HepG2 (cell line): ENCODE measurements around the gene TBC1D24. TPM values are rescaled to one million over a fixed set of nuclear protein-coding genes. Genes with fewer than 3 reads are reported as not detected.

Source experiments
- CCAR2 ChIP-seq: fragments of 200-400 bp; formaldehyde crosslinking; optimal IDR thresholded peaks from 2 replicates; pipeline ENCODE3; 2018; ENCODE audit warnings: low read depth, mild to moderate bottlenecking, low read length, moderate library complexity
- CCDC6 ChIP-seq: sonication (generic); formaldehyde crosslinking; IDR thresholded peaks from 2 replicates; pipeline ENCODE4 v1.8.1; 2022; ENCODE audit warnings: mild to moderate bottlenecking, missing genetic modification reagents, moderate library complexity
- CEBPB ChIP-seq: IDR thresholded peaks from 2 replicates; pipeline ENCODE4 v1.6.1; 2011; ENCODE audit warnings: low read depth, low read length, improper control_type of control experiment, borderline replicate concordance
- CENPX ChIP-seq: sonication (generic); formaldehyde crosslinking; IDR thresholded peaks from 2 replicates; pipeline ENCODE4 v1.9.0; 2021; ENCODE audit warnings: mild to moderate bottlenecking, missing genetic modification reagents, moderate library complexity
- CTCF ChIP-seq: sonication (generic); formaldehyde crosslinking; IDR thresholded peaks from 2 replicates; pipeline ENCODE4 v1.5.0; 2020; ENCODE audit warnings: mild to moderate bottlenecking, missing genetic modification reagents, moderate library complexity
- DNMT1 ChIP-seq: sonication (generic); formaldehyde crosslinking; IDR thresholded peaks from 2 replicates; pipeline ENCODE4 v1.5.1; 2020; ENCODE audit warnings: mild to moderate bottlenecking, missing genetic modification reagents
- ELF4 ChIP-seq: sonication (generic); formaldehyde crosslinking; IDR thresholded peaks from 2 replicates; pipeline ENCODE4 v1.5.0; 2020; ENCODE audit warnings: missing genetic modification reagents, mild to moderate bottlenecking, moderate library complexity, borderline replicate concordance
- FOSL1 ChIP-seq: sonication (generic); formaldehyde crosslinking; IDR thresholded peaks from 2 replicates; pipeline ENCODE4 v1.9.0; 2021; ENCODE audit warnings: missing genetic modification reagents, borderline replicate concordance
- GATAD1 ChIP-seq: IDR thresholded peaks from 2 replicates; pipeline ENCODE4 v1.6.1; 2016; ENCODE audit warnings: missing genetic modification reagents, missing compliant biosample characterization
- GMEB2 ChIP-seq: IDR thresholded peaks from 2 replicates; pipeline ENCODE4 v1.6.1; 2016; ENCODE audit warnings: missing biosample characterization, missing genetic modification reagents, low read depth
- KDM5A ChIP-seq: fragments of 200-600 bp; sonication (generic); IDR thresholded peaks from 2 replicates; pipeline ENCODE4 v1.7.0; 2018; ENCODE audit warnings: antibody characterized with exemption, mild to moderate bottlenecking, low read length, borderline replicate concordance
- KLF16 ChIP-seq, 2 experiments: sonication (generic) in 1 of 2; formaldehyde crosslinking in 1 of 2; IDR thresholded peaks; 2 replicates each; pipeline versions ENCODE4 v1.6.1 to v1.8.0; 2016 to 2023; ENCODE audit warnings: missing genetic modification reagents in 2 of 2, missing compliant biosample characterization in 1 of 2
- NFE2L2 ChIP-seq: fragments of 150-350 bp; IDR thresholded peaks from 2 replicates; pipeline ENCODE4 v1.6.1; 2014; ENCODE audit warnings: low read length
- RAD21 ChIP-seq: fragments of 450-650 bp; formaldehyde crosslinking; IDR thresholded peaks from 2 replicates; pipeline ENCODE4 v1.5.0; 2020; ENCODE audit warnings: mild to moderate bottlenecking
- RARG ChIP-seq: sonication (generic); formaldehyde crosslinking; IDR thresholded peaks from 2 replicates; pipeline ENCODE4 v1.4.0; 2020; ENCODE audit warnings: low read depth, mild to moderate bottlenecking, missing genetic modification reagents
- RBFOX2 ChIP-seq: fragments of 200-400 bp; formaldehyde crosslinking; IDR thresholded peaks from 2 replicates; pipeline ENCODE4 v1.6.1; 2017; ENCODE audit warnings: low read depth, mild to moderate bottlenecking, low read length
- SAP130 ChIP-seq: IDR thresholded peaks from 2 replicates; pipeline ENCODE4 v1.6.1; 2016; ENCODE audit warnings: low read depth
- TAF1 ChIP-seq: sonication (generic); formaldehyde crosslinking; IDR thresholded peaks from 2 replicates; pipeline ENCODE4 v1.4.0; 2020; ENCODE audit warnings: missing genetic modification reagents
- TGIF2 ChIP-seq: IDR thresholded peaks from 2 replicates; pipeline ENCODE4 v1.6.1; 2016; ENCODE audit warnings: control low read depth, missing compliant biosample characterization
- TOE1 ChIP-seq: sonication (generic); formaldehyde crosslinking; IDR thresholded peaks from 2 replicates; pipeline ENCODE4 v1.4.0; 2020; ENCODE audit warnings: mild to moderate bottlenecking, missing genetic modification reagents
- ZFP37 ChIP-seq: sonication (generic); formaldehyde crosslinking; IDR thresholded peaks from 2 replicates; pipeline ENCODE4 v1.4.0; 2020; ENCODE audit warnings: missing genetic modification reagents, borderline replicate concordance
- ZNF180 ChIP-seq: sonication (generic); formaldehyde crosslinking; IDR thresholded peaks from 2 replicates; pipeline ENCODE4 v1.4.0; 2020; ENCODE audit warnings: low read depth, missing genetic modification reagents, borderline replicate concordance
- ZNF3 ChIP-seq: IDR thresholded peaks from 2 replicates; pipeline ENCODE4 v1.7.0; 2017; ENCODE audit warnings: inconsistent platforms
- ZNF333 ChIP-seq: sonication (generic); formaldehyde crosslinking; IDR thresholded peaks from 2 replicates; pipeline ENCODE4 v1.4.0; 2020; ENCODE audit warnings: mild to moderate bottlenecking, missing genetic modification reagents, borderline replicate concordance
- ZNF503 ChIP-seq: sonication (generic); formaldehyde crosslinking; IDR thresholded peaks from 2 replicates; pipeline ENCODE4 v1.4.0; 2020; ENCODE audit warnings: missing genetic modification reagents
- ZNF672 ChIP-seq: sonication (generic); formaldehyde crosslinking; IDR thresholded peaks from 2 replicates; pipeline ENCODE4 v1.8.1; 2022; ENCODE audit warnings: missing genetic modification reagents
- ZNF773 ChIP-seq: sonication (generic); formaldehyde crosslinking; IDR thresholded peaks from 2 replicates; pipeline ENCODE4 v1.4.0; 2020; ENCODE audit warnings: missing genetic modification reagents, borderline replicate concordance
- polyA plus RNA-seq, 8 experiments: library from polyadenylated mRNA; depleted of rRNA in 3 of 8; stranded (reverse) in 7 of 8; unstranded in 1 of 8; fragments of >200 nt; fragmentation: Illumina TruSeq in 4 of 8; extraction: Trizol in 4 of 8; gene quantifications; 2 replicates each; pipeline versions ENCODE4 v1.2.1 to v1.2.3, GENCODE V29; 2011 to 2016; ENCODE audit warnings: low read depth in 4 of 8, missing spikeins in 1 of 8, mixed read lengths in 1 of 8; ENCODE audit not compliant: insufficient read depth in 1 of 8
- total RNA-seq, 5 experiments: library from RNA; depleted of rRNA; stranded (reverse); fragments of >200 nt; fragmentation: Illumina TruSeq; extraction: Trizol; gene quantifications; 2 replicates each; pipeline ENCODE4 v1.2.3, GENCODE V29; 2016; ENCODE audit warnings: low read depth in 1 of 5

The TBC1D24 gene
- total and polyA plus RNA-seq, 2 of the 13 experiments (the other 11 are each of a cell fraction or from before 2014, with no cell fraction given): 7.7 to 13.7 TPM

GRCh38 chr16:2473999-2474876, 689 bp upstream of the TBC1D24 start (continued):
- TF ChIP-seq ZNF773 (CRISPR knock-in tag) (no peak), TGIF2 (CRISPR knock-in tag) (peak; percentile 22; the same call in 1 of the 2 replicates), DNMT1 (CRISPR knock-in tag) (no peak), KDM5A (no peak), KLF16 (CRISPR knock-in tag; IDR thresholded peaks at IDR 0.05) (no peak), TAF1 (CRISPR knock-in tag) (no peak), ZNF180 (no peak), CCAR2 (no peak), GATAD1 (CRISPR knock-in tag) (no peak), RBFOX2 (peak; percentile 70), CENPX (CRISPR knock-in tag) (no peak), TOE1 (CRISPR knock-in tag) (no peak), ZFP37 (CRISPR knock-in tag) (no peak), RAD21 (peak; percentile 75), ZNF503 (CRISPR knock-in tag) (no peak), RARG (CRISPR knock-in tag) (no peak), ELF4 (no peak), CEBPB (no peak), ZNF672 (CRISPR knock-in tag) (no peak), ZNF333 (CRISPR knock-in tag) (peak; percentile 84; the same call in 1 of the 2 replicates), CCDC6 (0 out of 2 replicates have a peak, but pooled peaks have one; percentile 33), FOSL1 (CRISPR knock-in tag) (no peak), ZNF3 (CRISPR knock-in tag) (no peak), SAP130 (CRISPR knock-in tag) (peak; percentile 42; the same call in 1 of the 2 replicates), GMEB2 (CRISPR knock-in tag) (no peak), CTCF (peak; percentile 56), NFE2L2 (no peak)
